HT-29 (cell line): ENCODE measurements around the gene KIAA0408. TPM values are rescaled to one million over a fixed set of nuclear protein-coding genes. Genes with fewer than 3 reads are reported as not detected.
A peak's percentile ranks its signal among the peaks of the same experiment; 100 is the strongest.

Experiments used
- DNase-seq: peaks from one replicate; pipeline ENCODE4 v3.0.0-alpha.2; 2015; ENCODE audit warnings: low spot score
- total RNA-seq: library from RNA; depleted of rRNA; stranded (reverse); fragments of >200 nt; shearing (Covaris generic); gene quantifications from 2 replicates; pipeline ENCODE4 v1.2.3, GENCODE V29; 2014; rRNA removed

The KIAA0408 gene
- not detected in 2 replicates for total RNA-seq

GRCh38 chr6:127459231-127459641 is at the start of gene KIAA0408:
KIAA0408 (minus strand) TSS chr6:127459389; CDS start chr6:127453981, 5,408 bp downstream.
- no peak for DNase-seq

GRCh38 chr6:127506894-127507293 is 47.7 kb upstream of the KIAA0408 start:
- DNase-seq, result no peak

GRCh38 chr6:127503022-127503421 is 43.8 kb upstream of the KIAA0408 start:
- no peak for DNase-seq

GRCh38 chr6:127497410-127497809 is 38.2 kb upstream of the KIAA0408 start:
- no peak for DNase-seq

- no peak for DNase-seq
Observed at GRCh38 chr6:127496471-127496870, 37.3 kb upstream of the KIAA0408 start.

- no peak for DNase-seq
Observed at GRCh38 chr6:127494240-127494767, 35.1 kb upstream of the KIAA0408 start.

- DNase-seq, result no peak
Observed at GRCh38 chr6:127489248-127489647, 30.1 kb upstream of the KIAA0408 start.

GRCh38 chr6:127486934-127487333 is 27.7 kb upstream of the KIAA0408 start:
- DNase-seq, result no peak

- DNase-seq, result peak; percentile 22
Observed at GRCh38 chr6:127484212-127484863, 25.1 kb upstream of the KIAA0408 start.

- no peak for DNase-seq
Observed at GRCh38 chr6:127483399-127484055, 24.3 kb upstream of the KIAA0408 start.

- DNase-seq, result no peak
Observed at GRCh38 chr6:127482325-127482724, 23.1 kb upstream of the KIAA0408 start.

- DNase-seq, result no peak
Observed at GRCh38 chr6:127481628-127482027, 22.4 kb upstream of the KIAA0408 start.

GRCh38 chr6:127481111-127481510 is 21.9 kb upstream of the KIAA0408 start:
- no peak for DNase-seq

GRCh38 chr6:127477658-127478057 is 18.5 kb upstream of the KIAA0408 start:
- no peak for DNase-seq

GRCh38 chr6:127475823-127476176 is 16.6 kb upstream of the KIAA0408 start:
- DNase-seq, result no peak

GRCh38 chr6:127475135-127475822 is 16.1 kb upstream of the KIAA0408 start:
- DNase-seq, result no peak

- DNase-seq, result no peak
Observed at GRCh38 chr6:127471379-127472255, 12.4 kb upstream of the KIAA0408 start.

- no peak for DNase-seq
Observed at GRCh38 chr6:127468936-127469335, 9.7 kb upstream of the KIAA0408 start.

GRCh38 chr6:127466416-127466815 is 7.2 kb upstream of the KIAA0408 start:
- no peak for DNase-seq

- peak; percentile 54 for DNase-seq
Observed at GRCh38 chr6:127464881-127465459, 5.8 kb upstream of the KIAA0408 start.
